HUES64 (cell line): ENCODE results near the gene TSKU.

Source experiments
- H3K27ac ChIP-seq: 2 replicates; pipeline ENCODE4 v1.7.0; 2013; ENCODE audit warnings: low read depth, low read length, inconsistent platforms
- H3K27me3 ChIP-seq: 2 replicates; pipeline ENCODE4 v1.6.1; 2013; ENCODE audit warnings: mild to moderate bottlenecking, low read length; ENCODE audit not compliant: insufficient read depth
- H3K36me3 ChIP-seq: 2 replicates; pipeline ENCODE4 v1.6.1; 2013; ENCODE audit warnings: mild to moderate bottlenecking, low read length; ENCODE audit not compliant: insufficient read depth
- H3K4me1 ChIP-seq: 2 replicates; pipeline ENCODE4 v1.6.1; 2013; ENCODE audit warnings: mild to moderate bottlenecking, low read length, moderate library complexity; ENCODE audit not compliant: insufficient read depth
- H3K4me3 ChIP-seq: 2 replicates; pipeline ENCODE4 v1.5.1; 2013; ENCODE audit warnings: mild to moderate bottlenecking, low read length, moderate library complexity
- H3K9ac ChIP-seq: 2 replicates; pipeline ENCODE4 v1.6.1; 2013; ENCODE audit warnings: mild to moderate bottlenecking, low read depth, low read length
- H3K9me3 ChIP-seq: 2 replicates; pipeline ENCODE4 v1.6.1; 2013; ENCODE audit warnings: low read depth, low read length; ENCODE audit not compliant: insufficient read depth
- WGBS: fragments of 150-250, 120-280 bp; methylation state at CpG from one replicate; pipeline ENCODE4 v1.1.7; 2013; ENCODE audit warnings: missing lambda C conversion rate; 5-methylcytosine and 5-hydroxymethylcytosine counted together

The TSKU gene

GRCh38 chr11:76834151-76834550, 51.0 kb downstream of the TSKU start:
- Histone ChIP-seq H3K36me3 (no peaks in the 10 kb centered on the region), H3K27ac (no peak overlapping the region), H3K27me3 (no peaks in the 10 kb centered on the region), H3K4me1 (peaks cover 11% of the 10 kb centered on the region; the same call in 1 of the 2 replicates), H3K9me3 (no peaks in the 10 kb centered on the region), H3K9ac (no peak overlapping the region), H3K4me3 (no peak overlapping the region)
- WGBS = 91% methylated on average over 3 of the region's 3 CpGs

DNA sequence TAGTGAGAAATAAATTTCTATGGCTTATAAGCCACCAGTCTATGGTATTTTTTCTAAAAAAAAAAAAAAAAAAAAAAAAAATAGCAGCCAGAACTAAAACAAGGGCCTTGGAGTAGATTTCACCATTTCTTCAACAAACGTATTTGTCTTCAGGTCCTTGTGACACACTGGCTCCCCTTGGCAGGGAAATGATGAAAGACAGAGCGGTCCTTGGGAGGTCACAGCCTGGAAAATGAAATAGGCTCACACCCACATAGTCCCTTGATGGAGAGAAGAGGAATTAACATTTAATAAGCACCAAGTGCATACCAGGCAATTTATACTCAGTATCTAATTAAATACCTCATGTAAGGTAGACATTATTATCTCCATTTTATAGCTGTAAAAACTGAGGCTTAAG, 51.9 kb downstream of the TSKU start:
- H3K27ac ChIP-seq = no peak overlapping the region
- WGBS = 92% methylated on average over 2 of the region's 2 CpGs

GRCh38 chr11:76835928-76836612, 52.9 kb downstream of the TSKU start:
- H3K36me3 ChIP-seq = no peaks in the 10 kb centered on the region
- no peaks in the 10 kb centered on the region for H3K27me3 ChIP-seq
- WGBS = 85% methylated on average over 5 of the region's 5 CpGs
- peaks cover 13% of the 10 kb centered on the region; the same call in 1 of the 2 replicates for H3K4me1 ChIP-seq
- H3K4me3 ChIP-seq = no peak overlapping the region
- H3K9me3 ChIP-seq = no peaks in the 10 kb centered on the region
- no peak overlapping the region for H3K9ac ChIP-seq
- no peak overlapping the region for H3K27ac ChIP-seq

More for the DNA sequence above, 51.9 kb downstream of the TSKU start:
- H3K36me3 ChIP-seq = no peaks in the 10 kb centered on the region
- no peaks in the 10 kb centered on the region for H3K9me3 ChIP-seq
- H3K27me3 ChIP-seq = no peaks in the 10 kb centered on the region
- no peak overlapping the region for H3K4me3 ChIP-seq
- H3K9ac ChIP-seq = no peak overlapping the region
- H3K4me1 ChIP-seq = peaks cover 13% of the 10 kb centered on the region; the same call in 1 of the 2 replicates

DNA sequence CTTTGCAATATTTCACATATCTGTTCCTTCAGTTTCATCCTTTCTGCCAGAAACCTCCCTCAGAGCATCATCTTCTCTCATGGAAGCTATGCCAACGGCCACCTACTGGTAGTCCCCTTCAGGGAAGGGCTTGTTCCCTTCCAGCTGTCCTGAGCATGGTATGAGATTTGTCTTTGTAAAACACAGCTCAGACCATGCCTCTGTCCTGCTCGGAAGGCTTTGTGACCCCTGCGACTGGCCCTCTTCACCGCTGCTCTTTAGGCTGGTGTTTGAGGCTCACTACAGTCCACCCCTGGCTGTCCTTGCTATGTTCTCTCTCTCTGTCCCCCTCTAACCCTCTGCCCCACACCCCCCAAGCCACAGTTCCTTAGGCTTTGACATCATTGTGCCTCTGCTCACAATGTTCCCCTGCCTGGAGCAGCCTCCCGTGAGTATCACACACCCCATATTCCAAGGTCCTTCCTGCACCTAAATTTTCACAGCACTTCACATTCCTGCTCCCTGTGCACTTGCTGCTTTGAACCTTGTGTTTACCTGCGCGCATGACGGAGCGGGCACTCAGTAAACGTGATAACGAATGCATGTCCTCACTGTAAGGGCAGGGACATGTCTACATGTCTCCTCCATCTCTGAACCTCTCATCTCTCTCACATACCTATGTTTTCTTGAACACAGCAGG, 53.6 kb downstream of the TSKU start:
- H3K9me3 ChIP-seq = no peaks in the 10 kb centered on the region
- no peak overlapping the region for H3K4me3 ChIP-seq
- 89% methylated on average over 11 of the region's 11 CpGs for WGBS
- no peaks in the 10 kb centered on the region for H3K27me3 ChIP-seq
- H3K36me3 ChIP-seq = no peaks in the 10 kb centered on the region
- H3K4me1 ChIP-seq = peaks cover 13% of the 10 kb centered on the region; the same call in 1 of the 2 replicates
- H3K9ac ChIP-seq = no peak overlapping the region
- H3K27ac ChIP-seq = no peak overlapping the region

DNA sequence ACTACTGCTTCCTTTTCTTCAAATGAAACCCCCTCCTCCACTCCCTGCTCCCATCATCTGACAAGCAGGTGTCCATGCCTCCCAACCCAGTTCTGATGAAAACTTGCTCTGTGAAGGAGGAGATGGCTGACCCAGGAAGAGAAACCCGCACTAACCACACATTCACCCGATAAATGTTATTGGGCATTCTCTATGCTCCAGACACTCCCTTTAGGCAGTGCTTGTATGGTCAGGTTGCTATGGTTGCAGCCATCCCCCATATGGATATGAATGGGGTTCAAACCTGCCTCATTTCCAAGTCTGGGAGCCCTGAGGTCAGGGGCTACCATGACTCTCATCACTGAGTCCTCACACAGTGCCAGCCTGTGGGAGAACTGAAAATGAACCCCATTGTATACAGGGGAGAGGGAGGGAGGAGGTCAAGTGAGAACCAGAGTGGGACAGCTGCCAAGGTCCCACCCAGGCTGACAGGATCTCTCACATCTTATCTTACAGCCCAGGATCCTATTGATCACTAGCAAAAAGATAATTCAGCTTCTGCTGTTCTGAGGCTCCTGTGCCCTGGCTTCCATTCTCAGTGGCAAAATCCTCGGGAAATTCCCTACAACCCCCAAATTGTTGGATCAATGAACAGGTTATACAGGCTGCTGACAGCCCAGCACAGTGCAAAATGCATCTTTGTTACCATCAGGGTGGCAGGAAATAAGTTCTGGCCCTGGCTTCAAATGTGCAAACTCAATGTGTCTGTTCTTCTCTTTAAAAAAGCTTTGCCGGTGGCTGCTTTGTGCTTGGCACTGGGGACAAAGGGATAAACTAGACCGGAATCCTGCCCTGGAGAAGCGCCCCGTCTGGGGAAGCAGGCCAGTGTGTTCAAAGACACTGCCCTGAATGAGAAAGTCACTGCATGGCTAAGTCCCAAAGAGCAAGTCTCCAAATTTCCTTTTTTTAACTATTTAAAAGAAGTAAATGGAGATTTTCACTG, 54.8 kb downstream of the TSKU start:
- Histone ChIP-seq H3K36me3 (no peaks in the 10 kb centered on the region), H3K27ac (no peak overlapping the region), H3K9me3 (no peaks in the 10 kb centered on the region), H3K4me3 (no peak overlapping the region), H3K4me1 (peaks cover 13% of the 10 kb centered on the region; the same call in 1 of the 2 replicates), H3K27me3 (no peaks in the 10 kb centered on the region), H3K9ac (no peak overlapping the region)
- 84% methylated on average over 5 of the region's 7 CpGs for WGBS

DNA sequence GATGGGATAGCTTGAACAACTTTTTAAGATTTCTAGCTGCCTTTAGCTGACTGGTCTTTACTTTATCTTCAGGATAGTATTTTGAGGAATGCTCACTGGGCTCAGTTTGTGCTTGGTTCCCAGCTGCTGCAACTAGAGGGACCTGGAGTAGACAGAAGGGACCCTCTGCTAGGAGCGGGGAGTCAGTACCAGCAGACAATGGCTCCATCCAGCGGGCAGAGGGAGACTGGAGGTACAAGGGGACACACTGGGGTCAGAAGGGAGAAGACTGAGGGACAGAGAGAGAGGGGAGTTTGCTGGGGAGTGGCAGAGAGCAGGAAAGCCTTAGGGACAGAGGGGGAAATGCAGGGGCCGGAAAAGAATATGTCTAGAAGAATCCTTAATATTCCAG, 55.5 kb downstream of the TSKU start:
- H3K36me3 ChIP-seq = no peaks in the 10 kb centered on the region
- no peaks in the 10 kb centered on the region for H3K27me3 ChIP-seq
- no peak overlapping the region for H3K4me3 ChIP-seq
- H3K9me3 ChIP-seq = no peaks in the 10 kb centered on the region
- H3K9ac ChIP-seq = no peak overlapping the region
- H3K27ac ChIP-seq = no peak overlapping the region
- H3K4me1 ChIP-seq = peaks cover 13% of the 10 kb centered on the region; the same call in 1 of the 2 replicates
- 22% methylated on average over 2 of the region's 3 CpGs for WGBS

DNA sequence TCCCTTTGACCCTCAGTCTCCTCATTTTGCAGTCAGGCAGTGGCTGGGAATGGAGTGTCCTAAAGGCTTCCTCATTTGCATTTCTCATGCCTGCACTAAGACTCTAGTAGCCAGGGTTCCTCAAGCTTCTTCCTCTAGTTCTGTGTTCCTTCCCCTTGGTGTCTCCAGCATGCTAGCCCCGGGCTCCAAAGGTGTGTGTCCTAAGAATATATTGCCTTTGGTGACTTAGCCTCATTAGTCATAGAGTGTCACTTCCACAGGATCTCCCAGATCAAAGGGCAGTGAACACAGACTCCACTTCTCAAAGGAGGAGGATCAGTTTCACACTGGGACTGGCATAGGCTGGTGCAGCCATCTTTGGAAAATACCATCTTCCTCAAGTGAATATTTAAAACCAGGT, 56.2 kb downstream of the TSKU start:
- no peaks in the 10 kb centered on the region for H3K27me3 ChIP-seq
- H3K4me3 ChIP-seq = no peak overlapping the region
- no peaks in the 10 kb centered on the region for H3K36me3 ChIP-seq
- H3K4me1 ChIP-seq = peaks cover 13% of the 10 kb centered on the region; the same call in 1 of the 2 replicates
- no peak overlapping the region for H3K27ac ChIP-seq
- H3K9me3 ChIP-seq = no peaks in the 10 kb centered on the region
- WGBS = 100% methylated on average over 1 of the region's 1 CpG
- no peak overlapping the region for H3K9ac ChIP-seq

GRCh38 chr11:76841923-76842452, 58.8 kb downstream of the TSKU start:
- Histone ChIP-seq H3K9ac (no peak overlapping the region), H3K9me3 (no peaks in the 10 kb centered on the region), H3K27me3 (no peaks in the 10 kb centered on the region), H3K4me3 (no peak overlapping the region), H3K27ac (no peak overlapping the region), H3K36me3 (no peaks in the 10 kb centered on the region), H3K4me1 (peaks cover 13% of the 10 kb centered on the region; the same call in 1 of the 2 replicates)
- 73% methylated on average over 4 of the region's 4 CpGs for WGBS

GRCh38 chr11:76843907-76844306, 60.8 kb downstream of the TSKU start:
- Histone ChIP-seq H3K4me3 (no peak overlapping the region), H3K9me3 (no peaks in the 10 kb centered on the region), H3K27me3 (no peaks in the 10 kb centered on the region), H3K36me3 (no peaks in the 10 kb centered on the region), H3K27ac (no peak overlapping the region), H3K4me1 (0 out of 2 replicates have a peak, but pooled peaks cover 5% of the 10 kb centered on the region), H3K9ac (no peak overlapping the region)
- 91% methylated on average over 2 of the region's 3 CpGs for WGBS

DNA sequence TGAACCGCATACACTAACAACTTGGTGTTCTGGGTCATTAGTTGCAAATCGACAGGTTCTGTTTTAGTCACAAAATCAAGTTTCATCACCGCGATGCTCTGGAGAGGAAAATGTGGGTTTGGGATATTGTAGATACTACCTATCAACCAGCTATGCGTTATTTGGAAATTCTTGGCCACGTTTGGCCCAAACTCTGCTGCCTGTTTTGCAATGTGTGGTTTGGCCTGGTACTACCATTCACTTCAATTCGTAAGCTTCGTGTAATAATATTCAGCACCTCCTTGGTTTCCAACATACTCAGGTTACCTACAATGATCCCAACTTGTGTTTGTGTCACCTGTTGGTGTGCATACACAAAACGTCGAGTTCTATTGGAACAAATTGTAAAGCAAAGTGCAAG, 61.4 kb downstream of the TSKU start:
- H3K4me1 ChIP-seq = no peaks in the 10 kb centered on the region
- H3K9ac ChIP-seq = no peak overlapping the region
- WGBS = 96% methylated on average over 10 of the region's 10 CpGs
- no peak overlapping the region for H3K27ac ChIP-seq
- no peaks in the 10 kb centered on the region for H3K27me3 ChIP-seq
- H3K9me3 ChIP-seq = no peaks in the 10 kb centered on the region
- no peaks in the 10 kb centered on the region for H3K36me3 ChIP-seq
- no peak overlapping the region for H3K4me3 ChIP-seq
